Activated T-helper 9 cell treated with anti-CD3 and anti-CD28 coated beads, Interleukin-2, amount 50 U/mL, for 16 hours (primary cell): ENCODE measurements around the gene FIGLA.

ENCODE experiments used
- DNase-seq: peaks from one replicate; pipeline ENCODE4 v3.0.0-alpha.2; 2020; ENCODE audit warnings: low read depth

FIGLA gene, protein sequence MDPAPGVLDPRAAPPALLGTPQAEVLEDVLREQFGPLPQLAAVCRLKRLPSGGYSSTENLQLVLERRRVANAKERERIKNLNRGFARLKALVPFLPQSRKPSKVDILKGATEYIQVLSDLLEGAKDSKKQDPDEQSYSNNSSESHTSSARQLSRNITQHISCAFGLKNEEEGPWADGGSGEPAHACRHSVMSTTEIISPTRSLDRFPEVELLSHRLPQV

GRCh38 chr2:70790136-70790828 lies at the start of gene FIGLA:
Gene FIGLA, minus strand, starts transcription at chr2:70790643. Its CDS starts 5 bp downstream, at chr2:70790638.
- DNase-seq: no peak

DNA sequence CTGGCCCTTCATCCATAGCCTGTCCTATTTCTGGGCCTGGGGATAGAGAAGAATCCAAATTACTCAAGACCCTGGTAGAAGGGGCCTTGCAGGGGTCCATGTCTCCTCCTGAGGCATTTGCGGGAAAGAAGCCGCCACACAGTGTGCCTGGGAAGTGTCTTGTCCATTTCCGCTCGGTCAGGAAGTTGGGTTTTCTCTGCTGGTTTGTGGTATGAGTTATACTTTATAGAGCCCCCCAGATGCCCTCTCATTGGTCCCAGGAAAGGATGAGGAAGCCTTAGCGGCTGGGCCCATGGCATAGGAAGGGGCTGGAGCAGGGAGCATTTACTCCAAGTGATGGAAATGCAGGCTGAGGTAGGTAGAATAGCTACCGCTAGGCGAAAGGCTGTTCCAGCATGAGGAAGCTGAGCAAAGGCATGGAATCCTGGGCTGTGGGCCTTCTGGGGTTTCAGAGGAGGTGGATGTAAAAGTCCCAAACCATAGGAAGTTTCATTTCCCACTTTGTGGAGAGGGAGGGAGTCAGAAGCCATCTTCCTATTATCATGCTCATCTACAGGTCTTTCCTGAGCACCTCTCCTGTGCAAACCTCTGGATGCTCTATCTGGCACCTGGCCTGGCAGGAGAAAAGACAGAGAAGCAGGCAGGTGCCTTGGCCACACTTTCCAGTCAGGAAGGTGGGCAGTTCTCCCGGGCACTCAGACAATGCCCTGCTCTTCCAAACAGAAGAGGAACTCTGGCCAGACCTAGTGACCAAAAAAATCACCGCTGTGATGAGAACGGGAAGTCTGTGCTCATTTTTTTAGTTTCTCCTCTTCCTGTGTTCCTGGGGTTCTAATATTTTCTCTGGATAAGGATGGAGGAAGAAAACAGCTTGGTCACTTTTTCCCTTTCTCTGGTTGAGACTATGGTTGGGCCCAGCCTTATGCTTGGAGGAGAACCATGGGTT lies 47.8 kb upstream of the FIGLA start:
- DNase-seq: no peak

DNA sequence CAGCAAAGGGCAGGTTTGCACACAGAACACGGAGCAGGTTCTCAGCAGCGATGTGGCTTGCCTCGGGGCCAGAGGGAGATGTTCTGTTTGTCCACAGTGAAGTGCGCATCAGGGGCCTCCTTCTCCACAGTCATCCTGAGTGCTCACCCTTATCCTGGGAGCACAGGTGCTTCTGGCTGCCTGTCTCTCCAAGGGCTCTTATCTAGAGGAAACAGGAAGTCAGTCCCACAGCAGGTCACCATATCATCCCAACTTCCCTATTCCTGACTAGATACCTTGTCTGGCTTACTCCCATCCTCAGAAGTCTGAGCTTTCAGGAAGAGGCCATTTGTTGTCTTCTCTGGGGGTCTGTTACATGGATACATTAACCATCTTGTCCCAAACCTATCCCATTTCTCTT lies 45.2 kb upstream of the FIGLA start, which contains the start of gene CD207:
CD207 (minus strand) TSS at position 174 of the 400 bp plus-strand sequence; CDS start at position 134, 40 bp downstream.
- no peak for DNase-seq

- DNase-seq: no peak
These were observed 44.4 kb upstream of the FIGLA start for GRCh38 chr2:70834881-70835280.

DNA sequence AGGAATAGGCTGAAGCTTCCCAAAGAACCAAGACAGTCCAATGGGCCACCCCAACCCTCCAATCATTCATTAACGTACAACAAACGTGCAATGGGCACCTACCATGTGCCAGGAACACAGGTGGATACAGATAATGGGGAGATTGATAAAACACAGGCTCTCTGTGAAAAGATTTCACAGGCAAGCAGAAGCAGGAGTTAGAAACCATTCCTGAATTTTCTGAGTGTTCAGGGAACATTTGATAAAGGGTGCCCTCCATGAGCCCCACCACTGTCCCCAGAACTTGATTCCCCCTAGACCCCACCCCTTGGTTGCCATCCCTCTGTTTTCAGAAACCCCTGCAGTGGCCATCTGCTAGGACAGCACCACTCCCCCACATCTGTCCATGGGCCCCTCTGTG lies 43.7 kb upstream of the FIGLA start:
- no peak for DNase-seq

- no peak for DNase-seq
These were observed 42.8 kb upstream of the FIGLA start for GRCh38 chr2:70833246-70833645.

- no peak for DNase-seq
These were observed 41.9 kb upstream of the FIGLA start for GRCh38 chr2:70832386-70832785.

- DNase-seq: no peak
These were observed 41.4 kb upstream of the FIGLA start for GRCh38 chr2:70831861-70832260.

- no peak for DNase-seq
These were observed 39.9 kb upstream of the FIGLA start for GRCh38 chr2:70830366-70830765.

GRCh38 chr2:70829916-70830315 lies 39.5 kb upstream of the FIGLA start:
- no peak for DNase-seq

DNA sequence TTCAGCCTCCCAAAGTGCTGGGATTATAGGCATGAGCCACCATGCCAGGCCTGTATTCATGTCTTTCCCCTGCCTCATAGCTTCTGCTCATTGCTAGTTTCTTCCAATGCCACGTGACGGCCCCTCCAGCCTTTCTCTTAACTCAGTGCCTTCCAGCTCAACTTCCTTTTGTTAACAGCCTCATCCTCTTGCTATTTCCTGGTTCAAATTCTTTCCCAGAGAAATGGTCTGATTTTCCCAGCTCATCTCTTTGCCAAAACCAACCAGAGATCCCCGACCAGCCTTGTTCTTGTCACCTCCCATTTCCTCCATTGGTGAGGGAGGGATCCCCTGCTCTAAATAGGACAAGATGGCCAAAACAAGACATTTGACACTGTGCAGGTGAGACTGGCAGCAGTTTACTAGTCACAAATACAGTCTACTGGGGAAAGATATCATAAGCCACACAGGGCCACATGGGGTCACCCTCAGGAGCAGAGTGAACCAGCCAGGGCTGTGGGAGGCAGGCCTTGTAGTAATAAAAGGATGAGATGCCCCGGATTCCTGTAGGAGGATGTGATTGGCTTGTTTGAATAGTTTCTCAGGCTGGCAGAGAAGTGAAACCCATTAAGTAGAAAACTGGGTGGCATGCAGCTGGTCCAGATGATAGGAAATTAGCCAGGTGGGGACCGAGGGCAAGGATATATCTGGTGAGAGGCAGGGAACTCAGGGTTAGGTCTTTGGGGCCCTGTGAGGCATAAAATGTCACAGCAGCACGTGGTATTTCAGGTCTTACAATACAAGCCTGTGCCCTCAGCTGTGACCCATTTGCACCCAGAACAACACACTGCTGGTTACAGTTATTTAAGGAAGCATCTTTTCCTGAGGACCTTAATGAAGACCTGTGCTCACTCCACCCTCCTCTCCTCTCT lies 38.7 kb upstream of the FIGLA start:
- no peak for DNase-seq

DNA sequence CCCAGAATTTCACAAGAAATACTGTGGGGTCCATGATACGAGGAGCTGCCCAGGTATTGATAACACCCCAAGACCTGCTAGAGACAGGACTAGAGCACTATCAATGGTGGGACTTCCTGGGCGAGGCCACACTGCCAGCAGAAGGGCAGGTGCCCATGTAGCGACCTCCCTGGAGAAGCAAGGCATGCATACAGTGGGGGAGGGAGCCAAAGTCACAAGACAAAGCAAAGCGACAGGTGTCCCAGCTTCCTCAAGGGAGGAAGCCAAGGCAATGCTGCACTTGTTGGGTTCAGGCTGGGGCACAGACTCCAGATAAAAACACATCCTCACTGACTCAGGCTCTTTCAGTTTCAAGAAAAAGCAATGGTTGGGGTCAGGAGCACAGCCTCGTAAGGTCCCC lies 37.7 kb upstream of the FIGLA start:
- no peak for DNase-seq

DNA sequence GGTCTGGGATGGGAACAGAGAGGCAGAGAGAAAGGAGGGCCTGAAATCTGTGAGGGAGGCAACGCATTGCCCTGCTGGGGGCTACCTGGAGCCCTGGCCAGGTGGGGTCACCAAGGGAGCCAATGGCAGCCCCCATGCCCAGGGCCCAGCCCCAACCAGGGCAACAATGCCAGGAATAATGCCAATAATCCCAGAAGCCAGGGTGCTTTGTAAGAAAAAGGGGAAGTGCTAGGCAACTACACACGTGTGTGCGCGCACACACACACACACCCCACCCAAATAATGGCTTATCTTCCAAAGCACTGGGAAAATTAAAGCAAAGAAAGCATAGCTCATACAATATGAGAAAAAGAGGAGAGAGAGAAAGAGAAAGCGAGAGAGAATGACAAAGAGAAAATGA lies 36.9 kb upstream of the FIGLA start:
- DNase-seq: no peak

- DNase-seq: no peak
These were observed 36.4 kb upstream of the FIGLA start for GRCh38 chr2:70826696-70827350.

GRCh38 chr2:70823249-70823648 lies 32.8 kb upstream of the FIGLA start:
- no peak for DNase-seq

GRCh38 chr2:70822843-70823242 lies 32.4 kb upstream of the FIGLA start:
- DNase-seq: no peak

DNA sequence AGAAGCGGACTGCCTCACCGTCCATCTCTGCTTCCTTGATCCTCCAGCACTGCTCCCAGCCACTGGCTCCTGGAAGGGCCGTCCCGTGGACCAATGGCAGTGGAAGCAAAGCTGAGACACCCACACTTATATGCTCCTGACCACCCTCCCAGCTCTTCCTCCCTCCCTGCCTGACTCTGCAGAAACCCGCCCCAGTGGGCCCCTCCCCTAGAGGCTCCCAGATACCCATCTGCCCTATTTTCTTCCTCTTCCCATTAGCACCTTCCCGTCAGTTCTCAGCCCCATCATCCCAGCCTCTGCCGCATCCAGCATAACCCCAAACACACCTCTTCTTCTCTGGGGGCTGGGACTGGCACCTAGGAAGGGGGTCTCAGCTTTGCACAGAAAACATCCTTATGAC lies 30.1 kb upstream of the FIGLA start, which contains the start of gene CLEC4F:
CLEC4F (minus strand) TSS at position 101 of the 400 bp plus-strand sequence; CDS start at position 25, 76 bp downstream.
- no peak for DNase-seq

- no peak for DNase-seq
These were observed 27.0 kb upstream of the FIGLA start for GRCh38 chr2:70817284-70817954.

DNA sequence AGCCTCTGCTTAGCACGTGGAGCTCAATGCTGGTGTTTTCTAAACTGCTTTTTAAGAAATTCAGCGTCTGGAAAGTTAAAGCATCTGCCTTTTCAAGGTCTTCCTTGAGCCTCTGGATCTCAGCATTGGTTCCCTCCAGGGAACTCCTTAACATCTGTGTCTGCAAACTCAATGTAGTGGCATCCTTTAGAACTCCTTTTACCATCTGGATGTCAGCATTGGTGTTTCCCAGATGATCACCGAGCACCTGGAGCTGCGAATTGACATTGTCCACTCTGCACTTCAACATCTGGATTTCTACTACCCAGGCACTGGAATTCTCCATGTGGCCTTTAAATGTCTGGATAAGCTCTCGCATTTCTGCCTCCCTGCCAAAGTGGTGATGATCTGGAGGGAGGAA lies 26.3 kb upstream of the FIGLA start:
- no peak for DNase-seq
